ENCODE measurements around the gene NAV2. TPM values are rescaled to one million over a fixed set of nuclear protein-coding genes. Genes with fewer than 3 reads are reported as not detected.

The NAV2 gene
- total RNA-seq, 2 donors from 2014 or later = 21.3 to 45.3 TPM

- DNase-seq = no peak
- TF ChIP-seq CTCF (IDR thresholded peaks at IDR 0.05) = no peak
- Histone ChIP-seq H3K27ac (no peak overlapping the region), H3K4me3 (no peak overlapping the region), H3K36me3 (no peaks in the 10 kb centered on the region), H3K27me3 (no peaks in the 10 kb centered on the region), H3K9ac (ENCODE audit: low read depth in 2 of 2, low read length in 2 of 2) (no peak overlapping the region), H3K4me1 (no peaks in the 10 kb centered on the region), H3K9me3 (no peaks in the 10 kb centered on the region)
- intact Hi-C loops (cut with DNase I) = no loop called here
Observed at GRCh38 chr11:19853920-19854319, 141.3 kb downstream of the NAV2 start.

- Histone ChIP-seq H3K9ac (ENCODE audit: low read depth in 2 of 2, low read length in 2 of 2) (no peak overlapping the region), H3K4me3 (no peak overlapping the region), H3K27ac (no peak overlapping the region), H3K36me3 (no peaks in the 10 kb centered on the region), H3K27me3 (no peaks in the 10 kb centered on the region), H3K9me3 (no peaks in the 10 kb centered on the region), H3K4me1 (no peaks in the 10 kb centered on the region)
- intact Hi-C loops (cut with DNase I) = no loop called here
- no peak for DNase-seq
- TF ChIP-seq CTCF (IDR thresholded peaks at IDR 0.05) = no peak
Observed at GRCh38 chr11:19861171-19861570, 148.5 kb downstream of the NAV2 start.

GRCh38 chr11:19862091-19862490 is 149.5 kb downstream of the NAV2 start:
- no peak for TF ChIP-seq CTCF (IDR thresholded peaks at IDR 0.05)
- Histone ChIP-seq H3K4me1 (no peaks in the 10 kb centered on the region), H3K4me3 (no peak overlapping the region), H3K27ac (no peak overlapping the region), H3K36me3 (no peaks in the 10 kb centered on the region), H3K27me3 (no peaks in the 10 kb centered on the region), H3K9ac (ENCODE audit: low read depth in 2 of 2, low read length in 2 of 2) (no peak overlapping the region), H3K9me3 (no peaks in the 10 kb centered on the region)
- DNase-seq = no peak
- intact Hi-C loops (cut with DNase I) = no loop called here

- Histone ChIP-seq H3K27ac (no peak overlapping the region), H3K27me3 (no peaks in the 10 kb centered on the region), H3K4me1 (no peaks in the 10 kb centered on the region), H3K4me3 (no peak overlapping the region), H3K9ac (ENCODE audit: low read depth in 2 of 2, low read length in 2 of 2) (no peak overlapping the region), H3K9me3 (no peaks in the 10 kb centered on the region), H3K36me3 (no peaks in the 10 kb centered on the region)
- intact Hi-C loops (cut with DNase I) = no loop called here
- no peak for TF ChIP-seq CTCF (IDR thresholded peaks at IDR 0.05)
- no peak for DNase-seq
Observed at GRCh38 chr11:19864141-19865140, 151.8 kb downstream of the NAV2 start.

GRCh38 chr11:19866037-19866436 is 153.4 kb downstream of the NAV2 start:
- intact Hi-C loops (cut with DNase I) = no loop called here
- Histone ChIP-seq H3K36me3 (no peaks in the 10 kb centered on the region), H3K27me3 (no peaks in the 10 kb centered on the region), H3K9me3 (no peaks in the 10 kb centered on the region), H3K27ac (no peak overlapping the region), H3K4me3 (no peak overlapping the region), H3K4me1 (no peaks in the 10 kb centered on the region), H3K9ac (ENCODE audit: low read depth in 2 of 2, low read length in 2 of 2) (no peak overlapping the region)
- no peak for DNase-seq
- TF ChIP-seq CTCF (IDR thresholded peaks at IDR 0.05) = no peak

Measured in colonic mucosa (tissue), 4 donors.